GM19193 (cell line): ENCODE data around the gene MRPL4.

Source experiments
- POLR2A ChIP-seq: IDR thresholded peaks from 4 replicates; pipeline ENCODE4 v1.6.1; 2011; ENCODE audit not compliant: insufficient read depth, insufficient read length; ENCODE audit errors: extremely low read depth

MRPL4 gene

GRCh38 chr19:10306327-10306726 lies 54.3 kb downstream of the MRPL4 start:
- no peak for TF ChIP-seq POLR2A

GRCh38 chr19:10309423-10309822 lies 57.4 kb downstream of the MRPL4 start, which contains the start of gene ZGLP1:
Gene ZGLP1 (minus strand): TSS chr19:10309815.
- no peak for TF ChIP-seq POLR2A
